Astrocyte of the spinal cord (primary cell): ENCODE data around the gene SMAP2.

ENCODE experiments used
- DNase-seq: peaks from one replicate; pipeline ENCODE4 v3.0.0; 2011; ENCODE audit warnings: low read depth, low spot score
- H3K4me3 ChIP-seq: 2 replicates; pipeline ENCODE4 v1.5.1; 2011; ENCODE audit warnings: low read depth, mild to moderate bottlenecking, low read length, moderate library complexity
- in situ Hi-C: cut with HindIII; loops from 2 replicates; pipeline ENCODE4 v1.10.0; 2017; ENCODE audit warnings: low sequenced_read_pairs
- TF ChIP-seq, protein P1 (sequence below): IDR thresholded peaks from 2 replicates; pipeline ENCODE4 v1.5.1; 2012; ENCODE audit warnings: low read depth, mild to moderate bottlenecking, low read length, inconsistent platforms

SMAP2 gene

DNA sequence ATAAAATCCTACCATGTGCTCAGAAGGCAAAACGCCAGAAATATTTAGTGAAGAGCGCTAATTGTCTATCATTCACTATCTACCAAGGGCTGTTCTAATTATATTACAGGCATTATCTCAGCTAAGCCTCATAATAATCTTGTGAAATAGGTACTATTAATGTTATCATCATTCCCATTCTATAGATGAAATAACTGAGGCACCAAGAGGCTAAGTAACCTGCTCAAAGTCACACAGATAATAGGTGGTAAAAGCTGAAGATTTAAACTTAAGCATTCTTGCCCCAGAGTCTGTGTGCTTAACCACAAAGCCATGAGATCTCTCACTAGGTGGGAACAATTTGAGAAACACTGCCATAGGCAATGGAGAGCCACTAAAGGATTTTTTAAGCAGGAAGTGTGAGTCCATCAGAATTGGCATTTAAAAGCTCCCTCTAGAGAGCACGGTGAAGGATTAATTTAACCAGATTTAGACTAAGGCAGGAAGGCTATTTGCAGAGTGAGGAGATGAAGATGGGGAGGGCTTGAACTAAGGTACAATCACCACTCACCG, 1.7 kb upstream of the SMAP2 start:
- TF ChIP-seq, protein P1, sequence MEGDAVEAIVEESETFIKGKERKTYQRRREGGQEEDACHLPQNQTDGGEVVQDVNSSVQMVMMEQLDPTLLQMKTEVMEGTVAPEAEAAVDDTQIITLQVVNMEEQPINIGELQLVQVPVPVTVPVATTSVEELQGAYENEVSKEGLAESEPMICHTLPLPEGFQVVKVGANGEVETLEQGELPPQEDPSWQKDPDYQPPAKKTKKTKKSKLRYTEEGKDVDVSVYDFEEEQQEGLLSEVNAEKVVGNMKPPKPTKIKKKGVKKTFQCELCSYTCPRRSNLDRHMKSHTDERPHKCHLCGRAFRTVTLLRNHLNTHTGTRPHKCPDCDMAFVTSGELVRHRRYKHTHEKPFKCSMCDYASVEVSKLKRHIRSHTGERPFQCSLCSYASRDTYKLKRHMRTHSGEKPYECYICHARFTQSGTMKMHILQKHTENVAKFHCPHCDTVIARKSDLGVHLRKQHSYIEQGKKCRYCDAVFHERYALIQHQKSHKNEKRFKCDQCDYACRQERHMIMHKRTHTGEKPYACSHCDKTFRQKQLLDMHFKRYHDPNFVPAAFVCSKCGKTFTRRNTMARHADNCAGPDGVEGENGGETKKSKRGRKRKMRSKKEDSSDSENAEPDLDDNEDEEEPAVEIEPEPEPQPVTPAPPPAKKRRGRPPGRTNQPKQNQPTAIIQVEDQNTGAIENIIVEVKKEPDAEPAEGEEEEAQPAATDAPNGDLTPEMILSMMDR, result no peak
- H3K4me3 ChIP-seq, result no peak overlapping the region
- in situ Hi-C loops, result no loop called here
- no peak for DNase-seq

DNA sequence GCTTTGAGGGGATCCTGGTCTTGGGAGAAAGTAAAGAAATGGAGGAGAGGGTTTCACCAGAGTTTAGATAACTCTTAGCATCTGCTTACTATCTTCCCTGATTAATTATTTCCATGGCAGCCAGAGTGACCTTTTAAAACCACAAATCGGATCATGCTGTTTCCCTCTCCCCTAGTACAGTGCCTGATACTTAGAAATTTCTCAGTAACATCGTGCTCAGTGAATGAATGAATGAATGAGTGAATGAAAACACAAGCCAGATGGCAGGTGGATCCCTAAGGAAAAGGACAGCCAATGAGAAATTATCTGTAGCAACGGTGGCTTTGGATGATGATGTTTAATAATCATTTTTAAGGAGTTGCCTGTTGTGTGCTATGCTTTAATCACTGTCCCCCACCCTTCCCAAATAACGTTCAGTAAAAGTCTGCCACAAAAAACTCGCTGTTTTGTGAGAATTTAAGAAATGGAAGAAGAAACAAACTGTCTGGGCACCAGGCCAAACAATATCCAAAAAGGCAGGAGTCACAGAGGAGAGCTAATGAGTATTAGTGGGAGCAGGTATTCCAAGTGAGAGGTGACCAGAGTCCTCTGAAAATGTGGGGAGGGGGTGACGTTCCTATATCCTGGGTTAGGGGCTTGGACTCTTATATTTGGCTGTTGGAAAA, 737 bp upstream of the SMAP2 start:
- in situ Hi-C loops, result no loop called here
- TF ChIP-seq, protein P1, result no peak
- no peak overlapping the region for H3K4me3 ChIP-seq
- DNase-seq, result no peak

DNA sequence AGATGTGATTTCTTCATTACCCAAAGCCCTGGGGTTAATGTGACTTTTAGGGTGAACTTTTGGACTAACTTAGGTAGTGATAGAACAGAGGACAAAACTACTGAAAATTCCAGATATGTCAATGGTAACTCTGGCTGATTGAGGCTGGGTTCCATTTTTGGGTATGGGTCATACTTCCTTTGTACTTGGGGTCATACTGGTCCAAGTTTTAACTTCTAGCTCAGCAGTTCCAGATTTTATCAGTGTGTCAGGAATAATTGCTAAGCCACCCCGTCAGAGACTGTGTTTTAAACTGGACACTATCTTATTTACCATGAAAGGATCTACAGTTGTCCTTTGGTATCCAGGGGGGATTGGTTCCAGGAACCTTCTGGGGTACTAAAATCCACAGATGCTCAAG, 4.0 kb downstream of the SMAP2 start:
- no peak overlapping the region for H3K4me3 ChIP-seq
- in situ Hi-C loops, result no loop called here
- TF ChIP-seq, protein P1, result no peak
- no peak for DNase-seq

DNA sequence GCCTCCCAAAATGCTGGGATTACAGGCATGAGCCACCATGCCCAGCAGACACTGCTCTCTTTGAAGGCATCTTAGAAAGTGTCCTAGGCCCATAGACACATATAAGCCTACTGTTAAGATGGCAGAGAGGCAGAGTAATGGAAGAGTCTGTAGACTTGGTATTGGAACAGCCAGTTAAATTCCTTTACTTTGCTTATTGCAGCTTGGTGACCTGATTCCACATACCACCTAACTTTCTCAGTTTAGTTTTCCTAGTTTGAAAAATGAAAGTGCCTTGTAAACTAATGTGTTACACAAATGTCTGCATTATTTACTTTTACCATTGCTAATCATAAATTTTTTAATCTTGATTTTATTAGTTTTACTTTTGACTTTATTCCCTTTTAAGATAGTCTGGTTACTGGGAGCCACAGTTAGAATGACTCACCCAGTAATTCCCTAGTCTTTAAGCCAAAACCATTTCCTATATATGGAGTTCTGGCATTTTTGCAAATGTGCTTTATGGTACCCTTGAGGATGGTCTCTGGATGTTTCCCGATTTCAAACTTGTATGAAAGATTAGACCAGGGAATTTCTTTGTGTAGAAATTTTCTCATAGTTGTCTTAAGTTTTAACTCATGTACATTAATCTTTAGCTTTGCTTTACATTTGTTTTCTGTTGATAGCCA, 6.4 kb downstream of the SMAP2 start:
- in situ Hi-C loops, result no loop called here
- no peak overlapping the region for H3K4me3 ChIP-seq
- TF ChIP-seq, protein P1, result no peak
- DNase-seq, result peak; percentile 73

DNA sequence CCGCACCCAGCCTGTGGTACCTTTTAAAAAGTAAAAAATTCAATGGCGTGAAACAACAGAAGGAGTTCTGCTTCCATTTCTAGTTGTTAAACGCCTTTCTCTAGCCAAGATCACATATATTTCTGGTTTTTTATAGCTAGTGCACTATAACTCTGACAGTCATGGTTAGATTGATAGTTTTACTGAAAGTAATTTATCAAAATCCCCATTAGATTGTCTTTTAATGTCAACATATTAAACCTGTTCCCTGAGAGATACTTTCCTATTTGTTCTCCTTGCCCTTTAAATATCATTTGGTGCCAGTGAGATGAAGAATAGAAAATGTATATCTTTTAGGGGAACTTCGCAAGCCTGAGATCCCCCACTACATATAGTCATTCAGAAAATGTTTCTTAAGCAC, 7.3 kb downstream of the SMAP2 start:
- TF ChIP-seq, protein P1, result no peak
- in situ Hi-C loops, result no loop called here
- DNase-seq, result no peak
- H3K4me3 ChIP-seq, result no peak overlapping the region

DNA sequence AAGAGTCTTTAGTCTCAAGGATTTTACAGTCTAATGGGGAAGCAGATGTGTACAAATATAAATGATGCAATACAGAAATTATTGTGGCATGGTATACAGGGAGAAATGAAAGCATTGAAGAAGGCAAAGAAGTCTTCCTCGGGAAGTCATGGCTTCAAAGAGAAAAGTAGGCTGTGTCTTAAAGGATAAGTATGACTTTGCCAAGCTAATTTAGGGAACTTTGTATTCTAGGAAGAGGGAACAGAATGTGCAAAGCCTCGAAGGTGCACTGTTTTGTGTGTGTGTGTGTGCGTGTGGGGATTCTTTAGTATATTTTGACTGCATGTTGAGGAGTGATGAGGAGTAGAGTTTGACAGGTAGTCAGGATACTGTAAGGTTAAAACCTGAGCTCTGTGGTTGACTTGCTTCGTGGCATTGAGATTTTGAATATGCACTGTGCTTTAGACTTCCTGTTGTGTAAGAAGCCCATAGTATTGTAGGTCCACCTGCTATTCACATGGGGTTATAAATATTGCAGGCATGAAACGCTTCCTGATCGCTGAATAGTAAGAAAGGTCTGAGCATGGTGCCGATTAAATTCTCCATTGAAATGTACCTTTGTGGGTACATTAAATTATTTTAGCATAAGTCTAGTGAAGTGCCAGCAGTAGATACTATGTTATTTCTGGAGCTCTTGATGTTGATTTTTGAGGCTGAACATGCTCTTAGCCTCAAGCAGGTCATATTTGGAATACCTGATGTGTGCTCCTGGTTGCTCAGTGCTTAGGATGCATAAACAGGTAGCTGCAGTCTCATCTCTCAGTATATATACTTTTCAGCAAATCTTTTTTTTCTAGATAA, 8.0 kb downstream of the SMAP2 start:
- H3K4me3 ChIP-seq, result no peak overlapping the region
- TF ChIP-seq, protein P1, result no peak
- DNase-seq, result no peak
- in situ Hi-C loops, result no loop called here
